ENCODE results near the gene GRIN3B.
A peak's percentile ranks its signal among the peaks of the same experiment; 100 is the strongest.

DNA sequence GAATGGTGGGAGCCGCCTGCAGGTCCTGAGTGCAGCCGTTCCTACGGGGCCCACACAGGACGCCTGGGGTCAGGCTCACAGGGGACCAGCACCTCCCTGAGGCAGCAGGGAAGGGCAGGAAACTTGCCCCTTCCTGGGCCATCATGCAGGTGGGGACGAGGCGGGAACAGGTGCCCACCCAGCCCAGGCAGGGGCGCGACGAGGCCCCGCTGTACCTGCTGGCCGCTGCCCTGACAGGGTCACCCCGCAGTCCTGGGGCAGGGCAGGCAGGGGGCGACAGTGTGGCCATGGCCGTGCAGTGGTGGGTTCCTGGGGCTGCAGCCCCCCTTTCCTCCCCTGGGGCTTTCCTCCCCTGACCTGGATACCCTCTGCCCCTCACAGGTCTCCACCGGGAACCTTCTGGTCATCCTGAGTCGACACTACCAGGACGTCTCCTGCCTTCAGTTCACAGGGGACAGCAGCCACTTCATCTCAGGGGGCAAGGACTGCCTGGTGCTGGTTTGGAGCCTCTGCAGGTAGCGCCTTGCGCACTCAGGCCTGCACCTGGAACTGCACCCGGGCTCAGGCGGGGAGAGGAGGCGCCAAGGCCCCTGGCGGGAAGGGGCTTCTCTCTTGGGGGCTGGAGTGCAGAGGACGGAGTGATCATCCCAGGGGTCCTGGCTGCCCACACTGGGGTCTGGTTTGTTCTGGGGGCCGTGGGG lies 10.7 kb upstream of the GRIN3B start:
- TF ChIP-seq, protein P1, sequence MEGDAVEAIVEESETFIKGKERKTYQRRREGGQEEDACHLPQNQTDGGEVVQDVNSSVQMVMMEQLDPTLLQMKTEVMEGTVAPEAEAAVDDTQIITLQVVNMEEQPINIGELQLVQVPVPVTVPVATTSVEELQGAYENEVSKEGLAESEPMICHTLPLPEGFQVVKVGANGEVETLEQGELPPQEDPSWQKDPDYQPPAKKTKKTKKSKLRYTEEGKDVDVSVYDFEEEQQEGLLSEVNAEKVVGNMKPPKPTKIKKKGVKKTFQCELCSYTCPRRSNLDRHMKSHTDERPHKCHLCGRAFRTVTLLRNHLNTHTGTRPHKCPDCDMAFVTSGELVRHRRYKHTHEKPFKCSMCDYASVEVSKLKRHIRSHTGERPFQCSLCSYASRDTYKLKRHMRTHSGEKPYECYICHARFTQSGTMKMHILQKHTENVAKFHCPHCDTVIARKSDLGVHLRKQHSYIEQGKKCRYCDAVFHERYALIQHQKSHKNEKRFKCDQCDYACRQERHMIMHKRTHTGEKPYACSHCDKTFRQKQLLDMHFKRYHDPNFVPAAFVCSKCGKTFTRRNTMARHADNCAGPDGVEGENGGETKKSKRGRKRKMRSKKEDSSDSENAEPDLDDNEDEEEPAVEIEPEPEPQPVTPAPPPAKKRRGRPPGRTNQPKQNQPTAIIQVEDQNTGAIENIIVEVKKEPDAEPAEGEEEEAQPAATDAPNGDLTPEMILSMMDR (IDR thresholded peaks at IDR 0.05) = peak in 2 of 7 experiments; percentile 6 to 9
- TF ChIP-seq POLR2A (IDR thresholded peaks at IDR 0.05) = no peak
